Calu3 (cell line): ENCODE data around the gene GATA1. TPM values are rescaled to one million over a fixed set of nuclear protein-coding genes. Genes with fewer than 3 reads are reported as not detected.

Source experiments
- BruUV-seq: library from RNA; stranded (reverse); fragments of 400-500 nt; replicated peaks from 2 replicates; lab custom pipeline; 2021; lab: Mats Ljungman, UMichigan
- CTCF ChIA-PET: fragments of 300-600 bp; sonication (Branson Sonifier 250); formaldehyde crosslinking; loops from one replicate; lab custom pipeline; 2022; ENCODE audit warnings: antibody characterized with exemption; lab: Charles Lee
- DNase-seq: peaks from one replicate; pipeline ENCODE4 v3.0.0; 2022
- H3K27ac Mint-ChIP-seq: one replicate; pipeline ENCODE4 v1.8.0; 2022; ENCODE audit warnings: mixed read lengths; ENCODE audit not compliant: unreplicated experiment
- H3K27me3 Mint-ChIP-seq: one replicate; pipeline ENCODE4 v1.8.0; 2022; ENCODE audit warnings: mixed read lengths; ENCODE audit not compliant: unreplicated experiment
- H3K36me3 Mint-ChIP-seq: one replicate; pipeline ENCODE4 v1.8.0; 2022; ENCODE audit warnings: mild to moderate bottlenecking, moderate library complexity, mixed read lengths; ENCODE audit not compliant: insufficient read depth, unreplicated experiment
- H3K4me1 Mint-ChIP-seq: one replicate; pipeline ENCODE4 v1.8.0; 2022; ENCODE audit warnings: mild to moderate bottlenecking, low read depth, mixed read lengths; ENCODE audit not compliant: unreplicated experiment
- H3K4me3 Mint-ChIP-seq: one replicate; pipeline ENCODE4 v1.8.0; 2022; ENCODE audit warnings: mild to moderate bottlenecking, low read depth, moderate library complexity, mixed read lengths; ENCODE audit not compliant: unreplicated experiment
- H3K9me3 Mint-ChIP-seq: one replicate; pipeline ENCODE4 v1.8.0; 2022; ENCODE audit warnings: low read depth, mixed read lengths; ENCODE audit not compliant: unreplicated experiment
- CTCF ChIP-seq: fragments of 200-600 bp; IDR thresholded peaks from one replicate; pipeline ENCODE4 v1.8.0; 2022; ENCODE audit warnings: antibody characterized with exemption; ENCODE audit not compliant: unreplicated experiment
- intact Hi-C: fragments of 100-400 bp; cut with micrococcal nuclease; formaldehyde crosslinking; loops from one replicate; pipeline ENCODE4 v1.10.0; 2022; ENCODE audit not compliant: unreplicated experiment
- total RNA-seq: library from RNA; stranded (reverse); gene quantifications from 2 replicates; pipeline ENCODE4 v1.2.3, GENCODE V29; 2022

The GATA1 gene
- total RNA-seq, 1 experiment from 2014 or later: not detected

- peaks cover 31% of the 10 kb centered on the region for H3K36me3 Mint-ChIP-seq
- no peaks in the 10 kb centered on the region for H3K27me3 Mint-ChIP-seq
- no peak overlapping the region for H3K27ac Mint-ChIP-seq
- no peak overlapping the region for H3K4me3 Mint-ChIP-seq
- no peak for TF ChIP-seq CTCF
- BruUV-seq: no TSS peak
- peaks cover 13% of the 10 kb centered on the region for H3K4me1 Mint-ChIP-seq
- DNase-seq: no peak
- CTCF ChIA-PET: no interaction called here
- intact Hi-C loops: loop anchor here (10.0 kb wide), 1 partner anchor 63 kb away; the partner anchor contains the start of genes PQBP1 and TIMM17B
- H3K9me3 Mint-ChIP-seq: no peaks in the 10 kb centered on the region
These were observed 45.5 kb downstream of the GATA1 start for GRCh38 chrX:48831909-48832291.

- Mint-ChIP-seq H3K9me3 (no peaks in the 10 kb centered on the region), H3K27me3 (no peaks in the 10 kb centered on the region), H3K4me1 (peaks cover 13% of the 10 kb centered on the region), H3K4me3 (peak overlapping the region; percentile 81), H3K27ac (no peak overlapping the region), H3K36me3 (peaks cover 27% of the 10 kb centered on the region)
- no peak for DNase-seq
- no TSS peak for BruUV-seq
- no peak for TF ChIP-seq CTCF
- intact Hi-C loops: loop anchor here (10.0 kb wide), 1 partner anchor 61 kb away; the partner anchor contains the start of genes PQBP1 and TIMM17B
- CTCF ChIA-PET: interaction anchor here (0.7 to 0.8 kb wide), 2 partner anchors 58 to 78 kb away, joined by 3 to 4 read pairs; partner anchors contain the start of gene SLC35A2
These were observed 47.2 kb downstream of the GATA1 start for GRCh38 chrX:48833542-48834138.

- intact Hi-C loops: loop anchor here (10.0 kb wide), 1 partner anchor 60 kb away; the partner anchor contains the start of genes PQBP1 and TIMM17B
- Mint-ChIP-seq H3K27me3 (no peaks in the 10 kb centered on the region), H3K27ac (no peak overlapping the region), H3K36me3 (peaks cover 26% of the 10 kb centered on the region), H3K9me3 (no peaks in the 10 kb centered on the region), H3K4me3 (peak overlapping the region; percentile 81), H3K4me1 (peaks cover 13% of the 10 kb centered on the region)
- no peak for TF ChIP-seq CTCF
- no peak for DNase-seq
- CTCF ChIA-PET: interaction anchor here (0.7 to 0.8 kb wide), 2 partner anchors 57 to 77 kb away, joined by 3 to 4 read pairs; partner anchors contain the start of gene SLC35A2
- BruUV-seq: TSS peak; percentile 59
These were observed 48.0 kb downstream of the GATA1 start for GRCh38 chrX:48834383-48834709.

DNA sequence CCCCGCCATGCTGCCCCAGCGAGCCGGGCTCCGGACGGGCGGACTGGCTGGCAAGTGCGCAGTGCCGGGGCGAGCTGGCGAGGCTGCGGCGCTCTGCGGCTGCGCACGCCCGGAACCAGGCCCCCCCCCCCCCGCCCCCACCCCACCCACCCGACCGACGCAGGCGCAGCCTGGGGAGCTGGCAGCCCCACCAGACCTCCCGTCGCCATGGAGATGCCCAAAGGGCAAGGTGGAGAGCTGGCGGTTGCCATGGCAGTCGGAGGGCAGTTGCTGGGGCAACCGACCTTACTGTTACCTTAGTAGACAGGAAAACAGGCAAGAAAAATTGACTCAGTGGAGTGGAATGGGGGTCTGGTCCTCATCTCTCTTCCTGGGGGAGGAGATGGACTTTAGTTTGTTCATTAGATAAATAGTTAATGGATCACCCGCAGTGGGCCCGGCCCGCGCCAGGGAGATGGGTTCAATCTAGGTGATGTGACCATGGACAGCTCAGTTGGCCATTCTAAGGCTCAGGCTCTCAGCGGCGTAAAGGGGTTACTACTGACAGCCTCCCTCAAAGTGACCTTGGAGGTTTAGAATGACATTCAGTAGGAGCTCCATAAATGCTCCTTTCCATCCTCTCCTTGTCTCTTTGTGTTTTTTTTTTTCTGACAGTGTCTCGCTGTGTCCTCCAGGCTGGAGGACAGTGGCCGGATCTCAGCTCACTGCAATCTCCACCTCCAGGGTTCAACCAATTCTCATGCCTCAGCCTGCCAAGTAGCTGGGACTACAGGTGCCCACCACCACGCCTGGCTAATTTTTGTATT is 49.3 kb downstream of the GATA1 start, which contains the start of gene PCSK1N:
TSS of gene PCSK1N (minus strand) at position 87 of the 806 bp plus-strand sequence. CDS start at position 9, 78 bp downstream.
- CTCF ChIA-PET: interaction anchor here (0.7 to 1.3 kb wide), 3 partner anchors 34 to 76 kb away, joined by 3 to 8 read pairs (median 4); partner anchors contain the start of genes HDAC6 and SLC35A2
- BruUV-seq: no TSS peak
- peaks cover 13% of the 10 kb centered on the region for H3K4me1 Mint-ChIP-seq
- DNase-seq: peak; percentile 81
- H3K36me3 Mint-ChIP-seq: peaks cover 20% of the 10 kb centered on the region
- H3K27ac Mint-ChIP-seq: peak within 1 kb of the TSS; percentile 40
- TF ChIP-seq CTCF: no peak
- intact Hi-C loops: loop anchor here (10.0 kb wide), 1 partner anchor 59 kb away; the partner anchor contains the start of genes PQBP1 and TIMM17B
- H3K9me3 Mint-ChIP-seq: no peaks in the 10 kb centered on the region
- no peaks in the 10 kb centered on the region for H3K27me3 Mint-ChIP-seq
- peak within 1 kb of the TSS; percentile 81 for H3K4me3 Mint-ChIP-seq
